ENCODE measurements around the gene KRTAP15-1. TPM values are rescaled to one million over a fixed set of nuclear protein-coding genes. Genes with fewer than 3 reads are reported as not detected.
A peak's percentile ranks its signal among the peaks of the same experiment; 100 is the strongest.

Gene KRTAP15-1
- total and polyA plus RNA-seq, 4 donors: not detected

- no peaks in the 10 kb centered on the region for H3K27me3 ChIP-seq (ENCODE audit: control insufficient read depth in 3 of 3, insufficient read depth in 3 of 3, low read length in 2 of 3)
- no peak overlapping the region for H3K4me3 ChIP-seq
- H3K9me3 ChIP-seq (ENCODE audit: control insufficient read depth in 4 of 4, insufficient read depth in 3 of 4, low read length in 3 of 4): peaks cover 0 to 7% (median 1%) of the 10 kb centered on the region in 4 donors
- H3K36me3 ChIP-seq (ENCODE audit: control insufficient read depth in 4 of 4, insufficient read depth in 4 of 4, low read length in 4 of 4): no peaks in the 10 kb centered on the region
- no peaks in the 10 kb centered on the region for H3K4me1 ChIP-seq (ENCODE audit: control insufficient read depth in 5 of 5, insufficient read depth in 5 of 5, low read length in 5 of 5)
- 27% methylated on average over 14 of the region's 14 CpGs for WGBS, 2 donors
- no peak for TF ChIP-seq CTCF (IDR thresholded peaks at IDR 0.05; ENCODE audit: control extremely low read depth, extremely low read depth)
- ATAC-seq (ENCODE audit: insufficient read depth, low FRiP score) (peak; percentile 90), DNase-seq (peak; percentile 14 to 44 (median 32))
- no peak overlapping the region for H3K27ac ChIP-seq (ENCODE audit: low read depth in 1 of 2, low read length in 1 of 2)
- no peak overlapping the region for H3K9ac ChIP-seq (ENCODE audit: insufficient read depth in 1 of 2, low read length in 2 of 2)
These were observed 31.1 kb upstream of the KRTAP15-1 start for GRCh38 chr21:30408782-30409494.

- no peak overlapping the region for H3K4me3 ChIP-seq
- no peaks in the 10 kb centered on the region for H3K4me1 ChIP-seq (ENCODE audit: control insufficient read depth in 5 of 5, insufficient read depth in 5 of 5, low read length in 5 of 5)
- H3K27me3 ChIP-seq (ENCODE audit: control insufficient read depth in 3 of 3, insufficient read depth in 3 of 3, low read length in 2 of 3): no peaks in the 10 kb centered on the region
- DNase-seq (no peak), ATAC-seq (ENCODE audit: insufficient read depth, low FRiP score) (no peak)
- no peaks in the 10 kb centered on the region for H3K36me3 ChIP-seq (ENCODE audit: control insufficient read depth in 4 of 4, insufficient read depth in 4 of 4, low read length in 4 of 4)
- H3K27ac ChIP-seq (ENCODE audit: low read depth in 1 of 2, low read length in 1 of 2): no peak overlapping the region
- TF ChIP-seq CTCF (IDR thresholded peaks at IDR 0.05; ENCODE audit: control extremely low read depth, extremely low read depth): no peak
- no peaks in the 10 kb centered on the region for H3K9me3 ChIP-seq (ENCODE audit: control insufficient read depth in 4 of 4, insufficient read depth in 3 of 4, low read length in 3 of 4)
- no peak overlapping the region for H3K9ac ChIP-seq (ENCODE audit: insufficient read depth in 1 of 2, low read length in 2 of 2)
- 83 to 84% methylated on average over 5 of the region's 5 CpGs for WGBS, 2 donors
These were observed 24.1 kb upstream of the KRTAP15-1 start for GRCh38 chr21:30415993-30416392.

- Histone ChIP-seq H3K4me1 (ENCODE audit: control insufficient read depth in 5 of 5, insufficient read depth in 5 of 5, low read length in 5 of 5) (no peaks in the 10 kb centered on the region), H3K9ac (ENCODE audit: insufficient read depth in 1 of 2, low read length in 2 of 2) (no peak within 1 kb of the TSS), H3K4me3 (no peak within 1 kb of the TSS), H3K36me3 (ENCODE audit: control insufficient read depth in 4 of 4, insufficient read depth in 4 of 4, low read length in 4 of 4) (no peaks in the 10 kb centered on the region), H3K9me3 (ENCODE audit: control insufficient read depth in 4 of 4, insufficient read depth in 3 of 4, low read length in 3 of 4) (no peaks in the 10 kb centered on the region), H3K27me3 (ENCODE audit: control insufficient read depth in 3 of 3, insufficient read depth in 3 of 3, low read length in 2 of 3) (no peaks in the 10 kb centered on the region), H3K27ac (ENCODE audit: low read depth in 1 of 2, low read length in 1 of 2) (no peak within 1 kb of the TSS)
- TF ChIP-seq CTCF (IDR thresholded peaks at IDR 0.05; ENCODE audit: control extremely low read depth, extremely low read depth): no peak
- ATAC-seq (ENCODE audit: insufficient read depth, low FRiP score) (no peak), DNase-seq (no peak)
- 81 to 88% methylated on average over 5 of the region's 5 CpGs for WGBS, 2 donors
These were observed 14.2 kb upstream of the KRTAP15-1 start, which contains the start of gene KRTAP13-3 for GRCh38 chr21:30425826-30426225. Gene KRTAP13-3, minus strand, starts transcription at chr21:30425926. Its CDS starts 14 bp downstream, at chr21:30425912.
